Neural progenitor cell (in vitro differentiated cells): Measurements from ENCODE around the gene RPL18. TPM values are rescaled to one million over a fixed set of nuclear protein-coding genes. Genes with fewer than 3 reads are reported as not detected.

Experiments
- DNase-seq: peaks from one replicate; pipeline ENCODE4 v3.0.0-alpha.2; 2016; ENCODE audit warnings: low spot score
- H2AFZ ChIP-seq: fragments of 200-600 bp; sonication (generic); replicated peaks from 2 replicates; pipeline ENCODE4 v1.6.1; 2016; ENCODE audit warnings: antibody characterized with exemption
- H3F3A ChIP-seq: fragments of 200-600 bp; sonication (generic); 2 replicates; pipeline ENCODE4 v1.6.1; 2016; ENCODE audit warnings: antibody characterized with exemption, low read depth
- H3K27ac ChIP-seq: fragments of 200-600 bp; sonication (generic); 2 replicates; pipeline ENCODE4 v1.5.1; 2016; ENCODE audit warnings: mild to moderate bottlenecking
- H3K27me3 ChIP-seq: fragments of 200-600 bp; sonication (generic); 2 replicates; pipeline ENCODE4 v1.6.1; 2016; ENCODE audit warnings: mild to moderate bottlenecking, moderate library complexity
- H3K36me3 ChIP-seq: fragments of 200-600 bp; sonication (generic); 2 replicates; pipeline ENCODE4 v1.5.1; 2016
- H3K4me1 ChIP-seq: fragments of 200-600 bp; sonication (generic); 2 replicates; pipeline ENCODE4 v1.6.1; 2016; ENCODE audit warnings: mixed run types
- H3K4me2 ChIP-seq: fragments of 200-600 bp; sonication (generic); 2 replicates; pipeline ENCODE4 v1.6.1; 2016
- H3K4me3 ChIP-seq: fragments of 200-600 bp; sonication (generic); 2 replicates; pipeline ENCODE4 v1.5.1; 2016
- H3K79me2 ChIP-seq: fragments of 200-600 bp; sonication (generic); 2 replicates; pipeline ENCODE4 v1.6.1; 2016; ENCODE audit warnings: low read depth
- H3K9ac ChIP-seq: fragments of 200-600 bp; sonication (generic); 2 replicates; pipeline ENCODE4 v1.6.1; 2016
- H3K9me3 ChIP-seq: fragments of 200-600 bp; sonication (generic); 2 replicates; pipeline ENCODE4 v1.5.1; 2016; ENCODE audit warnings: low read depth
- H4K20me1 ChIP-seq: fragments of 200-600 bp; sonication (generic); 2 replicates; pipeline ENCODE4 v1.6.1; 2016; ENCODE audit warnings: low read depth
- H3K27ac Mint-ChIP-seq: 3 replicates; pipeline ENCODE4 v1.8.0; 2021; ENCODE audit warnings: mixed read lengths
- H3K27me3 Mint-ChIP-seq: 2 replicates; pipeline ENCODE4 v1.8.0; 2022; ENCODE audit warnings: low read depth, mild to moderate bottlenecking, inconsistent platforms, moderate library complexity, mixed read lengths; ENCODE audit not compliant: insufficient read depth
- H3K36me3 Mint-ChIP-seq: 3 replicates; pipeline ENCODE4 v1.8.0; 2021; ENCODE audit warnings: mixed read lengths
- H3K4me1 Mint-ChIP-seq: 3 replicates; pipeline ENCODE4 v1.8.0; 2021; ENCODE audit warnings: mixed read lengths
- H3K4me3 Mint-ChIP-seq: 3 replicates; pipeline ENCODE4 v1.8.0; 2021; ENCODE audit warnings: mild to moderate bottlenecking, moderate library complexity, mixed read lengths
- H3K9me3 Mint-ChIP-seq: 3 replicates; pipeline ENCODE4 v1.8.0; 2020; ENCODE audit warnings: mixed read lengths
- EZH2 ChIP-seq: fragments of 200-600 bp; sonication (generic); IDR thresholded peaks from 2 replicates; pipeline ENCODE4 v1.6.1; 2017; ENCODE audit warnings: antibody characterized with exemption, mild to moderate bottlenecking, moderate library complexity
- EZH2phosphoT487 ChIP-seq: fragments of 200-600 bp; sonication (generic); IDR thresholded peaks from 2 replicates; pipeline ENCODE4 v1.6.1; 2017; ENCODE audit warnings: antibody characterized with exemption
- total RNA-seq: library from RNA; depleted of rRNA; stranded (reverse); fragments of >200 nt; gene quantifications from 2 replicates; pipeline ENCODE4 v1.2.3, GENCODE V29; 2015; ENCODE audit warnings: low replicate concordance
- TF ChIP-seq, protein P1 (sequence below): fragments of 200-600 bp; sonication (generic); IDR thresholded peaks from 2 replicates; pipeline ENCODE4 v1.5.1; 2017; ENCODE audit warnings: antibody characterized with exemption, mild to moderate bottlenecking

Gene RPL18
- total RNA-seq, 1 donor from 2014 or later = 1,962 TPM

DNA sequence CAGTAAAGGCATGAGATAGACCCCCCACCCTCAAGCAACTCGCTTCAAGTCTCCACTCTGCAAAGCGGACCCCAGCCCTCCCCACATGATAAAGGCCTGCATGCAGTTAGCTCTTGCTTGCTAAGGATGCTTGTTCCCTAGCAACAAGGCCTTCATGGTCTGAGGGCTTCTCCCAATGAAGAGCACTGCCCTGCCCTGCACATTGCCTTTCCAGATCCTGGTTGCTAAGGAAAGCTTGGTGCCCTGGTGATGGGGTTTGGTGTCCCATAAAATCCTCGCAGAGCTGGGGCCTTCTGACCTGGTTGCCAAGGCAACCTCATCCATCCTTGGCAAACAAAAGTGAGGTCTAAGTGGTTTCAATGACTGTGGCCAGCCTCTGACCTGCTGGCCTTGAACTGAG, 12.2 kb upstream of the RPL18 start:
- H3K27ac Mint-ChIP-seq = no peak overlapping the region
- peaks cover 4% of the 10 kb centered on the region for H3K27me3 Mint-ChIP-seq
- H3K27me3 ChIP-seq = no peaks in the 10 kb centered on the region
- H3K4me2 ChIP-seq = peak overlapping the region; percentile 70
- H3K4me1 Mint-ChIP-seq = peaks cover 57% of the 10 kb centered on the region
- peaks cover 9% of the 10 kb centered on the region for H3K79me2 ChIP-seq
- H3K9me3 Mint-ChIP-seq = no peaks in the 10 kb centered on the region
- H3K9ac ChIP-seq = no peak overlapping the region
- H3K4me1 ChIP-seq = peaks cover 23% of the 10 kb centered on the region
- H3K9me3 ChIP-seq = no peaks in the 10 kb centered on the region
- TF ChIP-seq, protein P1, sequence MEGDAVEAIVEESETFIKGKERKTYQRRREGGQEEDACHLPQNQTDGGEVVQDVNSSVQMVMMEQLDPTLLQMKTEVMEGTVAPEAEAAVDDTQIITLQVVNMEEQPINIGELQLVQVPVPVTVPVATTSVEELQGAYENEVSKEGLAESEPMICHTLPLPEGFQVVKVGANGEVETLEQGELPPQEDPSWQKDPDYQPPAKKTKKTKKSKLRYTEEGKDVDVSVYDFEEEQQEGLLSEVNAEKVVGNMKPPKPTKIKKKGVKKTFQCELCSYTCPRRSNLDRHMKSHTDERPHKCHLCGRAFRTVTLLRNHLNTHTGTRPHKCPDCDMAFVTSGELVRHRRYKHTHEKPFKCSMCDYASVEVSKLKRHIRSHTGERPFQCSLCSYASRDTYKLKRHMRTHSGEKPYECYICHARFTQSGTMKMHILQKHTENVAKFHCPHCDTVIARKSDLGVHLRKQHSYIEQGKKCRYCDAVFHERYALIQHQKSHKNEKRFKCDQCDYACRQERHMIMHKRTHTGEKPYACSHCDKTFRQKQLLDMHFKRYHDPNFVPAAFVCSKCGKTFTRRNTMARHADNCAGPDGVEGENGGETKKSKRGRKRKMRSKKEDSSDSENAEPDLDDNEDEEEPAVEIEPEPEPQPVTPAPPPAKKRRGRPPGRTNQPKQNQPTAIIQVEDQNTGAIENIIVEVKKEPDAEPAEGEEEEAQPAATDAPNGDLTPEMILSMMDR = no peak
- TF ChIP-seq EZH2 = no peak
- no peak for TF ChIP-seq EZH2phosphoT487
- peaks cover 2% of the 10 kb centered on the region for H3K36me3 Mint-ChIP-seq
- no peak overlapping the region for H2AFZ ChIP-seq
- peaks cover 36% of the 10 kb centered on the region for H4K20me1 ChIP-seq
- no peaks in the 10 kb centered on the region for H3K36me3 ChIP-seq
- no peak overlapping the region for H3K27ac ChIP-seq
- H3K4me3 Mint-ChIP-seq = peak overlapping the region; percentile 50
- H3K4me3 ChIP-seq = peak overlapping the region; percentile 37
- no peak for DNase-seq
- H3F3A ChIP-seq = peaks cover 54% of the 10 kb centered on the region

GRCh38 chr19:48630296-48631063, 11.5 kb upstream of the RPL18 start:
- peaks cover 39% of the 10 kb centered on the region for H4K20me1 ChIP-seq
- peak overlapping the region; percentile 70 for H3K4me2 ChIP-seq
- Mint-ChIP-seq H3K27ac (no peak overlapping the region), H3K4me1 (peaks cover 55% of the 10 kb centered on the region), H3K9me3 (no peaks in the 10 kb centered on the region), H3K27me3 (peaks cover 4% of the 10 kb centered on the region), H3K36me3 (peaks cover 2% of the 10 kb centered on the region), H3K4me3 (peak overlapping the region; percentile 69)
- H3K4me3 ChIP-seq = peak overlapping the region; percentile 37
- TF ChIP-seq, protein P1 = peak; percentile 33
- no peak for TF ChIP-seq EZH2phosphoT487
- peak; percentile 30 for TF ChIP-seq EZH2
- H2AFZ ChIP-seq = no peak overlapping the region
- H3K4me1 ChIP-seq = peaks cover 23% of the 10 kb centered on the region
- no peaks in the 10 kb centered on the region for H3K9me3 ChIP-seq
- DNase-seq = peak; percentile 80
- no peaks in the 10 kb centered on the region for H3K36me3 ChIP-seq
- no peaks in the 10 kb centered on the region for H3K27me3 ChIP-seq
- H3K9ac ChIP-seq = no peak overlapping the region
- H3K27ac ChIP-seq = peak overlapping the region; percentile 42
- H3F3A ChIP-seq = peaks cover 49% of the 10 kb centered on the region
- peaks cover 10% of the 10 kb centered on the region for H3K79me2 ChIP-seq

DNA sequence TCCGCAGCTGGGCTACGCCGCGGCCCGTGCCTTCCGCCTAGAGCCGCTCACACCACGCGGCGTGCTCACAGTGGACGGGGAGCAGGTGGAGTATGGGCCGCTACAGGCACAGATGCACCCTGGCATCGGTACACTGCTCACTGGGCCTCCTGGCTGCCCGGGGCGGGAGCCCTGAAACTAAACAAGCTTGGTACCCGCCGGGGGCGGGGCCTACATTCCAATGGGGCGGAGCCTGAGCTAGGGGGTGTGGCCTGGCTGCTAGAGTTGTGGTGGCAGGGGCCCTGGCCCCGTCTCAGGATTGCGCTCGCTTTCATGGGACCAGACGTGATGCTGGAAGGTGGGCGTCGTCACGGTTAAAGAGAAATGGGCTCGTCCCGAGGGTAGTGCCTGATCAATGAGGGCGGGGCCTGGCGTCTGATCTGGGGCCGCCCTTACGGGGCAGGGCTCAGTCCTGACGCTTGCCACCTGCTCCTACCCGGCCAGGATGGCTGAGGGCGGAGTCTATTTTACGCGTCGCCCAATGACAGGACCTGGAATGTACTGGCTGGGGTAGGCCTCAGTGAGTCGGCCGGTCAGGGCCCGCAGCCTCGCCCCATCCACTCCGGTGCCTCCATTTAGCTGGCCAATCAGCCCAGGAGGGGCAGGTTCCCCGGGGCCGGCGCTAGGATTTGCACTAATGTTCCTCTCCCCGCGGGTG, 10.8 kb upstream of the RPL18 start:
- H2AFZ ChIP-seq = no peak overlapping the region
- Mint-ChIP-seq H3K36me3 (peaks cover 2% of the 10 kb centered on the region), H3K27ac (no peak overlapping the region), H3K27me3 (peaks cover 4% of the 10 kb centered on the region), H3K4me3 (peak overlapping the region; percentile 66), H3K4me1 (peaks cover 57% of the 10 kb centered on the region), H3K9me3 (no peaks in the 10 kb centered on the region)
- peak; percentile 95 for DNase-seq
- H3K4me3 ChIP-seq = peak overlapping the region; percentile 37
- no peak overlapping the region for H3K9ac ChIP-seq
- peaks cover 43% of the 10 kb centered on the region for H3F3A ChIP-seq
- peaks cover 46% of the 10 kb centered on the region for H4K20me1 ChIP-seq
- H3K4me1 ChIP-seq = peaks cover 18% of the 10 kb centered on the region
- no peaks in the 10 kb centered on the region for H3K9me3 ChIP-seq
- H3K36me3 ChIP-seq = no peaks in the 10 kb centered on the region
- H3K4me2 ChIP-seq = peak overlapping the region; percentile 70
- H3K79me2 ChIP-seq = peaks cover 17% of the 10 kb centered on the region
- TF ChIP-seq EZH2phosphoT487 (no peak), EZH2 (no peak)
- TF ChIP-seq, protein P1 = no peak
- H3K27me3 ChIP-seq = no peaks in the 10 kb centered on the region
- peak overlapping the region; percentile 42 for H3K27ac ChIP-seq
